Measurements from ENCODE around the gene CCDC192. TPM values are rescaled to one million over a fixed set of nuclear protein-coding genes. Genes with fewer than 3 reads are reported as not detected.

The CCDC192 gene
- total RNA-seq, 1 experiment from 2014 or later = 0.52 TPM

DNA sequence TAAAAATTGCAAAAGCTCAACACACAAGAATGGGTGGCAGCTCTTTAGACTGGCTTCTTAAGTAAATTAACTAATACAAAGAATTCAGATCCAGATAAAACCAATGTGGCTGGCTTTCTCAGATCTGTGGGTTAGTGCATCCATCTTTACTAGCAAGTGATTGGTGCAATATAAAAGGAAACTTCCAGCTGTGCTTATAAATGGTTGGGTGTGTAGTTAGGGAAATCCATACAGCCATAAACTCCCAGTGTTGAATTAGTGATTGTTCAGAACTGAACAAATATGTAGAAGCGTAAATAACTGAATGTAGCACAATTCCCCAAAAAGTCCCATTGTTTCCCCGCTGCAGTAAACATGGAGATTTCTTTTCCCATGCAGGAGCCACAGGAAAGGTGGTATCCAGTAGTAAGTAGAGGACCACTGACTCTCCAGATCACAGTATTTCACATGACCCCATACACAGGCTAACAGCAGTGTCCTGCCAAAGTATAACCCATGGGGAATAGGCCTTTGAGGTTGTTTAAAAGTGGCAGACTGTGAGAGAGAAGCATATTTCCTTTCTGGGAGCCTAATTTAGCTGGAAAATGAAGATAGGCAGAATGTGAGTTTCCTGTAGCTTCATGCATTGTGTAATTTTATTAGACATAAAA lies 207.2 kb downstream of the CCDC192 start:
- Mint-ChIP-seq H3K36me3 (no peaks in the 10 kb centered on the region), H3K4me1 (no peaks in the 10 kb centered on the region), H3K4me3 (no peak overlapping the region), H3K27me3 (ENCODE audit: low read depth) (peaks cover 39% of the 10 kb centered on the region), H3K9me3 (no peaks in the 10 kb centered on the region), H3K27ac (no peak overlapping the region)
- DNase-seq (ENCODE audit: low spot score) = no peak
- ChIA-PET POLR2A (no interaction called here), CTCF (interaction anchor here (0.6 to 1.9 kb wide), 5 partner anchors 30 to 291 kb away, joined by 3 to 5 read pairs (median 3); no protein-coding TSS in a partner anchor)
- ATAC-seq = no peak
- TF ChIP-seq PRRX2 (CRISPR knock-in tag; IDR thresholded peaks at IDR 0.05) (no peak), MXD4 (CRISPR knock-in tag; IDR thresholded peaks at IDR 0.05; ENCODE audit: borderline replicate concordance) (no peak), ZNF512 (CRISPR knock-in tag; IDR thresholded peaks at IDR 0.05; ENCODE audit: borderline replicate concordance) (no peak), NFYB (CRISPR knock-in tag; conservative IDR thresholded peaks at IDR 0.05; ENCODE audit: low read depth) (no peak), ESRRA (CRISPR knock-in tag; IDR thresholded peaks at IDR 0.05; ENCODE audit: borderline replicate concordance) (no peak), HMGXB4 (CRISPR knock-in tag; IDR thresholded peaks at IDR 0.05) (no peak), ZNF423 (CRISPR knock-in tag; IDR thresholded peaks at IDR 0.05) (no peak), OVOL2 (CRISPR knock-in tag; IDR thresholded peaks at IDR 0.05; ENCODE audit: borderline replicate concordance) (no peak), RELA (CRISPR knock-in tag; IDR thresholded peaks at IDR 0.05; ENCODE audit: borderline replicate concordance) (no peak), EMX1 (CRISPR knock-in tag; IDR thresholded peaks at IDR 0.05) (no peak), SMAD3 (CRISPR knock-in tag; IDR thresholded peaks at IDR 0.05; ENCODE audit: borderline replicate concordance) (no peak), FOXJ3 (CRISPR knock-in tag; IDR thresholded peaks at IDR 0.05; ENCODE audit: borderline replicate concordance) (no peak), ZNF317 (CRISPR knock-in tag; IDR thresholded peaks at IDR 0.05; ENCODE audit: borderline replicate concordance, low read depth) (no peak)
- TF ChIP-seq, protein P1, sequence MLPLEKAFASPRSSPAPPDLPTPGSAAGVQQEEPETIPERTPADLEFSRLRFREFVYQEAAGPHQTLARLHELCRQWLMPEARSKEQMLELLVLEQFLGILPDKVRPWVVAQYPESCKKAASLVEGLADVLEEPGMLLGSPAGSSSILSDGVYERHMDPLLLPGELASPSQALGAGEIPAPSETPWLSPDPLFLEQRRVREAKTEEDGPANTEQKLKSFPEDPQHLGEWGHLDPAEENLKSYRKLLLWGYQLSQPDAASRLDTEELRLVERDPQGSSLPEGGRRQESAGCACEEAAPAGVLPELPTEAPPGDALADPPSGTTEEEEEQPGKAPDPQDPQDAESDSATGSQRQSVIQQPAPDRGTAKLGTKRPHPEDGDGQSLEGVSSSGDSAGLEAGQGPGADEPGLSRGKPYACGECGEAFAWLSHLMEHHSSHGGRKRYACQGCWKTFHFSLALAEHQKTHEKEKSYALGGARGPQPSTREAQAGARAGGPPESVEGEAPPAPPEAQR (CRISPR knock-in tag; IDR thresholded peaks at IDR 0.05) = no peak
- TF ChIP-seq, protein P2, sequence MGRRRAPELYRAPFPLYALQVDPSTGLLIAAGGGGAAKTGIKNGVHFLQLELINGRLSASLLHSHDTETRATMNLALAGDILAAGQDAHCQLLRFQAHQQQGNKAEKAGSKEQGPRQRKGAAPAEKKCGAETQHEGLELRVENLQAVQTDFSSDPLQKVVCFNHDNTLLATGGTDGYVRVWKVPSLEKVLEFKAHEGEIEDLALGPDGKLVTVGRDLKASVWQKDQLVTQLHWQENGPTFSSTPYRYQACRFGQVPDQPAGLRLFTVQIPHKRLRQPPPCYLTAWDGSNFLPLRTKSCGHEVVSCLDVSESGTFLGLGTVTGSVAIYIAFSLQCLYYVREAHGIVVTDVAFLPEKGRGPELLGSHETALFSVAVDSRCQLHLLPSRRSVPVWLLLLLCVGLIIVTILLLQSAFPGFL (CRISPR knock-in tag; IDR thresholded peaks at IDR 0.05; ENCODE audit: borderline replicate concordance) = no peak

DNA sequence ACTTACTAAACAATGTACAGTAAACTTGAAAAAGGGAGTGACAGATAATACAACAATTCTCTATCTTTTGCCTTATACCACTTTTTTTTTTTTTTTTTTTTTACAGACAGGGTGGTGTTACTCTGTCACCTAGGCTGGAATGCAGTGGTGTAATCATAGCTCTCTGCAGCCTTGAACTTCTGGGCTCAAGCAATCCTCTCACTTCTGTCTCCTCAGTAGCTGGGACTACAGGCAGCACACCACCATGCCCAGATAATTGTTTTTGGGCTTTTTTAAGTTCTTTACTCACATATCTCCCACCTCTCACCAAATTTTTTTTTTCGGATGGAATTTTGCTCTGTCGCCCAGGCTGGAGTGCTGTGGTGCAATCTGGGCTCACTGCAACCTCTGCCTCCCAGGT lies 208.4 kb downstream of the CCDC192 start:
- peaks cover 47% of the 10 kb centered on the region for H3K27me3 Mint-ChIP-seq (ENCODE audit: low read depth)
- DNase-seq (ENCODE audit: low spot score) (no peak), ATAC-seq (no peak)
- H3K9me3 Mint-ChIP-seq = no peaks in the 10 kb centered on the region
- ChIA-PET POLR2A (no interaction called here), CTCF (interaction anchor here (1.0 kb wide), 1 partner anchor 33 kb away, joined by 3 read pairs; no protein-coding TSS in a partner anchor)
- no peak overlapping the region for H3K27ac Mint-ChIP-seq
- H3K4me1 Mint-ChIP-seq = no peaks in the 10 kb centered on the region
- no peak overlapping the region for H3K4me3 Mint-ChIP-seq
- no peaks in the 10 kb centered on the region for H3K36me3 Mint-ChIP-seq
- TF ChIP-seq ZNF423 (CRISPR knock-in tag; IDR thresholded peaks at IDR 0.05) (no peak), E2F1 (CRISPR knock-in tag; IDR thresholded peaks at IDR 0.05) (no peak), GRHL2 (CRISPR knock-in tag; IDR thresholded peaks at IDR 0.05; ENCODE audit: insufficient replicate concordance, severe bottlenecking) (no peak), IRF2 (CRISPR knock-in tag; IDR thresholded peaks at IDR 0.05; ENCODE audit: borderline replicate concordance, low read depth) (no peak), MLX (CRISPR knock-in tag; IDR thresholded peaks at IDR 0.05) (no peak), ZNF416 (CRISPR knock-in tag; IDR thresholded peaks at IDR 0.05) (no peak), NFYB (CRISPR knock-in tag; conservative IDR thresholded peaks at IDR 0.05; ENCODE audit: low read depth) (no peak), ZNF121 (CRISPR knock-in tag; IDR thresholded peaks at IDR 0.05) (no peak)
- TF ChIP-seq, protein P3, sequence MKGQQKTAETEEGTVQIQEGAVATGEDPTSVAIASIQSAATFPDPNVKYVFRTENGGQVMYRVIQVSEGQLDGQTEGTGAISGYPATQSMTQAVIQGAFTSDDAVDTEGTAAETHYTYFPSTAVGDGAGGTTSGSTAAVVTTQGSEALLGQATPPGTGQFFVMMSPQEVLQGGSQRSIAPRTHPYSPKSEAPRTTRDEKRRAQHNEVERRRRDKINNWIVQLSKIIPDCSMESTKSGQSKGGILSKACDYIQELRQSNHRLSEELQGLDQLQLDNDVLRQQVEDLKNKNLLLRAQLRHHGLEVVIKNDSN (CRISPR knock-in tag; IDR thresholded peaks at IDR 0.05) = no peak
- TF ChIP-seq, protein P4, sequence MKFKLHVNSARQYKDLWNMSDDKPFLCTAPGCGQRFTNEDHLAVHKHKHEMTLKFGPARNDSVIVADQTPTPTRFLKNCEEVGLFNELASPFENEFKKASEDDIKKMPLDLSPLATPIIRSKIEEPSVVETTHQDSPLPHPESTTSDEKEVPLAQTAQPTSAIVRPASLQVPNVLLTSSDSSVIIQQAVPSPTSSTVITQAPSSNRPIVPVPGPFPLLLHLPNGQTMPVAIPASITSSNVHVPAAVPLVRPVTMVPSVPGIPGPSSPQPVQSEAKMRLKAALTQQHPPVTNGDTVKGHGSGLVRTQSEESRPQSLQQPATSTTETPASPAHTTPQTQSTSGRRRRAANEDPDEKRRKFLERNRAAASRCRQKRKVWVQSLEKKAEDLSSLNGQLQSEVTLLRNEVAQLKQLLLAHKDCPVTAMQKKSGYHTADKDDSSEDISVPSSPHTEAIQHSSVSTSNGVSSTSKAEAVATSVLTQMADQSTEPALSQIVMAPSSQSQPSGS (CRISPR knock-in tag; IDR thresholded peaks at IDR 0.05; ENCODE audit: borderline replicate concordance, low read depth) = no peak

Data from WTC11 (cell line).